A204.1 (cell line): ENCODE measurements around the gene RIMKLB.
A peak's percentile ranks its signal among the peaks of the same experiment; 100 is the strongest.
"Not testable (repeated sequence)": the region's sequence is repeated elsewhere in the genome, so short reads cannot be mapped to it uniquely, and the experiment has no call there.

Experiments used
- FAIRE-seq: peaks from 2 replicates; lab custom pipeline; 2012; peaks lifted over from hg19 to GRCh38; lab: Jason Lieb, UNC

The RIMKLB gene

DNA sequence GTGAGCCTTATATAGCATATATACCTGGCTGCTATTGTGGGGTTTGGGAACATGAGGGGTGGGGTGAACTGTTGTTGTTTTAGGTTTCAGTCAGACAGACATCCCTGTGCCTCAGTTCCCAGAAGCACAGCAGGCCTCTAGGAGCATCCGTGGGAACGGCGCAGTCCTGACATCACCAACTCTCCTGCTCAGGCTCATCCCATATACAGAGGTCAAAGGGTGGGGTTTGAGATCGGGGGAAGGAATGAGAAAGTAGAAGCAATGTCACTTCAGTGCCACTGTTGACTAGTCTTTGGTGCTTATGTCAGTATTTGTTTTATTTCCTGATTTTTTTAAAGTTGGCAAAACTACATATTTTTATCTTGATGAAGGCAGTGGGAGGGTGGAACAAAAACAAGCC is 81.5 kb downstream of the RIMKLB start:
- no peak for FAIRE-seq

DNA sequence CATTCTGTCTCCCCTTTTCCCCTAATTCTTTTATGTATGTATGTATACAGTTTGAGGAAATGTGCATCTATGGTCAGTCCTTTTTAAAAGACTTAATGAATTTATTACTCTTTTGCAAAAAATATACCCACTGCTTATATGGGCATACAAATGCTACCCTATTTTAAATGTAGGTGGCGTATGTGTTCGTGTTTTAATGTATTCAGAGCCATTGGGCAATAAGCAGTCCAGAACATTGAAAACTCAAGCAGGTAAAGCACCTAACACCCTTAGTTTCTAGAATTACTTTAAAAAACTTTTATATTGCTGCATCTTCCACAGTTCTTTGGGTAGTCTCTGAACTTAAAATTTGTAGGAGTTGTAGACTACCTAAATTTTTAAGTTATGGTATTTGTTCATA is 82.1 kb downstream of the RIMKLB start:
- no peak for FAIRE-seq

DNA sequence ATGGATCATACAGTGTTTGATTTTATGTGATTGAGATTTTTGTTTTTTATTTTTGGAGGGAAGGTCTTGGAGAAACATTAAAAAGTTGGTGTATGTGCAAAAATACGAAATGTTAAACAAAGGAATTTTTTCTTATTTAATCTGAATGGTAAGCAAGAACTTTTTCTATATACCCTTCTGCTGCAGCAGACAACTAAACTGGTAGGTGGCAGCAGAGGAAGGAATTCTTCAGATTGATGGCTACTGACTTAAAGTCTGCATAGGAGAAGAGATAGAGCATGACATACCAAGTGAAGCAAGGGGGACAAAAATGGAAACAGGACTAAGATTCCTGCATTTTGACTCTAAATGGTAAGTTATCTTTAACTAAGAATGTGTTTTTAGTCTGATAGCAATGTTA is 82.6 kb downstream of the RIMKLB start:
- peak; percentile 87 for FAIRE-seq

DNA sequence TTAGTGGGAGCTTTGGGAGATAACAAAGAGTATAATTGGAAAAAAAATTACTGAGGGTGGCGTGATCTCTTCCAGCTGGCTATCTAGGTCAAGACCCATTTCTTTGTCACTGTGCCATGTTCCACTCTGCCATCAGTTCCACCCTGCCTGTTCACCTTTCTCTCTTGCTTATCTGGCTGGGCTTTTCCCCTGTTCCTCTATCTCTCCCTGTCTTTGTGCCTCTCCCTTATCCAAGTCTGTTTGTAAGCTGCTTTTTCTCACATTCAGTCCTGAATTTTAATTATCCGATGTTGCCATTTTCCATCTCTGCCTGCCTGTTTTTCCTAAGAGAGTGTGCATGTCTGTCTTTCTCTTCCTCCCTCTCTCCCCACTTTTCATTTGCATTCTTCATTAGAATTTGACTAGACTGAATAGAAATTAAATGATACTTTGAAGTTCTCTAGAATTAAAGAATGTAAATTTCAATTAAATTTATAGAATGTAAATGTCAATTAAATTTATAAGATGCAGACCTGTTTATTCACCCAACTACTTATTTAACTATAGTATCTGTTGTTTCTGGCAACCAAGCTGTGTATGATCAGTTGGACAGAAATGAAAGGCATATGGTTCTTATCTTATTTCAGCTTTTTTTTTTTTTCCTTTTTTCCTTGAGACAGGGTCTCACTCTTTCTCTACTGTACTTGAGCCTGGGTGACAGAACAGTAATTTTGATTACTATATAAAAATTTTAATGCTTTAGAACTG is 83.8 kb downstream of the RIMKLB start:
- no peak for FAIRE-seq

DNA sequence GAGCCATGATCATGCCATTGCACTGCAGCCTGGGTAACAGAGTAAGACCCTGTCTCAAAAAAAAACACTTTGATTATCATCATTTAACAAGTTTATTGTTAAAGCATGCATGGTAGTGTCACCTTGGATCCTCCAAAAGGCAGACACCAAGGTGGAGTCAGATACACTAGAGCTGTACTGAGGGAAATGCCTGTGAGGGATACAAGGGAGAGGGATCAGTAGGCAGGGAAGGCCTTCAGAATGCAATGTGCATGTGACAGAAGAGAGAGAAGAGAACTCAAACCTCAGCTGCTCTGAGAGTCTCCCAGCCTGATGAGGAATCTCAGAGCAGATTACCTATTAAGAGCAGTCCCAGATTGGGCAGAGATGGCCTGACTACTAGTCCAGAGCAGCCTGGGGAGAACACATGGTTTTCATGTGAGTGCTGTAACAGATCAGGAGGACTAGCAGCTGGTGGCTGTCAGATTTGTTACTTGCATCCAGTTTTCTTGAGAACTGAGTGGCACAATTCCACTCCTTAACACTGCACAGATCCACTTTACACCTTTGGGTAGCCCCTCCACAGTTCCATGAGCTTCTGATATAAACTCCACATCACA is 86.6 kb downstream of the RIMKLB start:
- no peak for FAIRE-seq

- no peak for FAIRE-seq
These were observed 87.7 kb downstream of the RIMKLB start for GRCh38 chr12:8785499-8785898.

DNA sequence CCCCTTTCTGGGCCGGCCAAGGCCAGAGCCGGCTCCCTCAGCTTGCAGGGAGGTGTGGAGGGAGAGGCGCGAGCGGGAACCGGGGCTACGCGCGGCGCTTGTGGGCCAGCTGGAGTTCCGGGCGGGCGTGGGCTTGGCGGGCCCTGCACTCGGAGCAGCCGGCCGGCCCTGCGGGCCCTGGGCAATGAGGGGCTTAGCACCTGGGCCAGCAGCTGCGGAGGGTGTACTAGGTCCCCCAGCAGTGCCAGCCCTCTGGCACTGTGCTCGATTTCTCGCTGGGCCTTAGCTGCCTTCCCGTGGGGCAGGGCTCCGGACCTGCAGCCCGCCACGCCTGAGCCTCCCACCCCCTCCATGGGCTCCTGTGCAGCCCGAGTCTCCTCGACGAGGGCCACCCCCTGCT is 89.4 kb downstream of the RIMKLB start:
- FAIRE-seq: not testable (repeated sequence)

DNA sequence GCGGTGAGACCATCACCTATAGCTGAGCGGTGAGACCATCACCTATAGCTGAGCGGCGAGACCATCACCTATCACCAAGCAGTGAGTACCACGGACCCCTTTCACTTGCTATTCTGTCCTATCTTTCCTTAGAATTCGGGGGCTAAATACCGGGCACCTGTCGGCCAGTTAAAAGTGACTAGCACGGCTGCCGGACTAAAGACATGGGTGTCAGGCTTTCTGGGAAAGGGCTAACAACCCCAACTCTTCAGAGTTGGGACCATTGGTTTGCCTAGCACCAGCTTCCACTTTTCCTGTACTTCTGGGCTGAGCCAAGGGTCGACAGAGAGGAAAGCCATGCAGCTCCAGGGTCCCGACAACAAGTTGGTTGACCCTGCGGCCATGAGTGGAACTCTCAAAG is 90.9 kb downstream of the RIMKLB start:
- not testable (repeated sequence) for FAIRE-seq

- FAIRE-seq: not testable (repeated sequence)
These were observed 91.7 kb downstream of the RIMKLB start for GRCh38 chr12:8789341-8790013.

- not testable (repeated sequence) for FAIRE-seq
These were observed 95.4 kb downstream of the RIMKLB start for GRCh38 chr12:8793226-8793625.

GRCh38 chr12:8794611-8795010 is 96.8 kb downstream of the RIMKLB start:
- not testable (repeated sequence) for FAIRE-seq

DNA sequence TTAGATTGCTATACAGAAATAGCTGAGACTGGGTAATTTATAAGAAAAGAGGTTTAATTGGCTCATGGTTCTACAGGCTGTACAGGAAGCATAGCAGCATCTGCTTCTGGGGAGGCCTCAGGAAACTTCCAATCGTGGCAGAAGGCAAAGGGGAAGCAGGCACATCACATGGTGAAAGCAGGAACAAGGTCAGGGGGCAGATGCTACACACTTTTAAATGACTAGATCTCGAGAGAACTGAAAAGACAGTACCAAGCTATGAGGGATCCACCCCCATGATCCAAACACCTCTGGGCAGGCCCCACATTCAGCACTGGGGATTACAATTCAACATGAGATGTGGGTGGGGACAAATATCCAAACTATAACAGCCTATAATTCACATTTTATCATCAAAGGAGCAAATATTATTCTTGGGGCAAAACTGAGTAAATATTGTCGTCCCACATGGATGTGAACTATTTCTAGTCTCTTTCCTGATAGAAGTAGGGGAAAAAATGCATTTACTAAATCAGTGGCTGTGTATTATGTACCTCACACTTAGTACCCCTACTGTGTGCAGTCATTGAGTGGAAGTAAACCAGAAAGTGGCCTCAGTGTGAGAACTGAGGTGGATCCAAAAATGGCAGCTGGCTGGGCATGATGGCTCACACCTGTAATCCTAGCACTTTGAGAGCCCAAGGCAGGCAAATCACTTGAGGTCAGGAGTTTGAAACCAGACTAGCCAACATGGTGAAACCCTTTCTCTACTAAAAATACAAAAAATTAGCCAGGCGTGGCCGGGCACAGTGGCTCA is 99.2 kb downstream of the RIMKLB start:
- FAIRE-seq: no peak

GRCh38 chr12:8801213-8801612 is 103.4 kb downstream of the RIMKLB start:
- not testable (repeated sequence) for FAIRE-seq

GRCh38 chr12:8804833-8805232 is 107.0 kb downstream of the RIMKLB start:
- FAIRE-seq: not testable (repeated sequence)

- not testable (repeated sequence) for FAIRE-seq
These were observed 107.7 kb downstream of the RIMKLB start for GRCh38 chr12:8805487-8805886.

DNA sequence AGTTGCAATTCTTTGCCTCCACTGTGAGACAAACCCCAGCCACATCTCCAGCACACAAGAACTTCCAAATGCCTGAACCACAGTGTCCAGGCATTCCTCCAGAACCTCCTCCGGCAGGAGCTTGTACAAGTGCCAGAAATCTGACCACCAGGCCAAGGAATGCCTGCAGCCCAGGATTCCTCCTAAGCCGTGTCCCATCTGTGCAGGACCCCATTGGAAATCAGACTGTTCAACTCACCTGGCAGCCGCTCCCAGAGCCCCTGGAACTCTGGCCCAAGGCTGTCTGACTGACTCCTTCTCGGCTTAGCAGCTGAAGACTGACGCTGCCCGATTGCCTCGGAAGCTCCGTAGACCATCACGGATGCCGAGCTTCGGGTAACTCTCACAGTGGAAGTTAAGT is 109.3 kb downstream of the RIMKLB start:
- FAIRE-seq: not testable (repeated sequence)

DNA sequence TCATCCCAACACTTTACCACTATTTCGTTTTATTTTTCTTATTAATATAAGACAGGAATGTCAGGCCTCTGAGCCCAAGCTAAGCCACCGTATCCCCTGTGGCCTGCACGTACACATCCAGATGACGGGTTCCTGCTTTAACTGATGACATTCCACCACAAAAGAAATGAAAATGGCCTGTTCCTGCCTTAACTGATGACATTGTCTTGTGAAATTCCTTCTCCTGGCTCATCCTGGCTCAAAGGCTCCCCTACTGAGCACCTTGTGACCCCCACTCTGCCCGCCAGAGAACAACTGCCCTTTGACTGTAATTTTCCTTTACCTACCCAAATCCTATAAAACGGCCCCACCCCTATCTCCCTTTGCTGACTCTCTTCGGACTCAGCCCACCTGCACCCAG is 112.3 kb downstream of the RIMKLB start:
- FAIRE-seq: not testable (repeated sequence)

GRCh38 chr12:8813572-8814357 is 116.0 kb downstream of the RIMKLB start:
- FAIRE-seq: no peak

DNA sequence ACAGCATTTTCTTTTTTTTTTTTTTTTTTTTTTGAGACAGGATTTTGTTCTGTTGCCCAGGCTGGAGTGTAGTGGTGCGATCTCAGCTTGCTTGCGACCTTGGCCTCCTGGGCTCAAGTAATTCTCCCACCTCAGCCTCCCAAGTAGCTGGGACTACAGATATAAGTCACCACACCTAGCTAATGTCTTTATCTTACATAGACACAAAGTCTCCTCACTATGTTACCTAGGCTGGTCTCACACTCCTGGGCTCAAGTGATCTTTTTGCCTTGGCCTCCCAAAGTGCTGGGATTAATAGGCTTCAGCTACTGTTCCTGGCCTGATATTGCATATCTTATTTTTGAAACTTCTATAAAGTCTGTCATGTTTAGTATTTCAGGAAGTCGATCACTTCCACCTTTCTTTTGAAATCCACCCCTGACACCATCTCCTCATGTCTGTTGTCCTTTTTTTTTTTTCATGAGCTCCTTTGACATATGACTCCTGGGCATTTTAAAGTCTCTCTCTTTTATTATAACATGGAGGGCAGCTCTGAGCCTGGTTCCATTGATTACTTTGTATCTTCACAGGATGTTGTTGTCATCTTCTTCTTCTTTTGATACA is 118.8 kb downstream of the RIMKLB start:
- no peak for FAIRE-seq

- FAIRE-seq: no peak
These were observed 120.1 kb downstream of the RIMKLB start for GRCh38 chr12:8817856-8818255.

GRCh38 chr12:8818526-8818925 is 120.7 kb downstream of the RIMKLB start:
- no peak for FAIRE-seq

DNA sequence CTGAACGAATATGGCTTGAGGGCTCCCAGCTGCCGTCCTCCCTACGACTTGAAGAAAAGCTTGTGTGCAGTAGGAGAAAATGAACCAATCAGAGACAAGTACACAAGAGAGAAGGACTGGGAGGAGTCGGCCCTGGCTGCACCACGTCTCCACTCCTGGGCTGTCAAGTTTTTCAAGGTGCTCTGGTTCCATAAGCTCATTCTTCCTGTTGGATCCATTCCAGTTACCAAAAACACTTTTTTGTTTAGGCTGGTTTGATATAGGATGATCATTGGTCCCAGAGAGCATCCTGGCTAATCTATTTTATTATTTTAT is 121.8 kb downstream of the RIMKLB start:
- FAIRE-seq: no peak
